Cortex of kidney (tissue), 1 donor: ENCODE measurements around the gene RABEP2.
"Not testable (repeated sequence)": the region's sequence is repeated elsewhere in the genome, so short reads cannot be mapped to it uniquely, and the experiment has no call there.

Experiments
- DNase-seq: peaks from one replicate; lab custom pipeline; 2025; lab: John Stamatoyannopoulos, UW

The RABEP2 gene

DNA sequence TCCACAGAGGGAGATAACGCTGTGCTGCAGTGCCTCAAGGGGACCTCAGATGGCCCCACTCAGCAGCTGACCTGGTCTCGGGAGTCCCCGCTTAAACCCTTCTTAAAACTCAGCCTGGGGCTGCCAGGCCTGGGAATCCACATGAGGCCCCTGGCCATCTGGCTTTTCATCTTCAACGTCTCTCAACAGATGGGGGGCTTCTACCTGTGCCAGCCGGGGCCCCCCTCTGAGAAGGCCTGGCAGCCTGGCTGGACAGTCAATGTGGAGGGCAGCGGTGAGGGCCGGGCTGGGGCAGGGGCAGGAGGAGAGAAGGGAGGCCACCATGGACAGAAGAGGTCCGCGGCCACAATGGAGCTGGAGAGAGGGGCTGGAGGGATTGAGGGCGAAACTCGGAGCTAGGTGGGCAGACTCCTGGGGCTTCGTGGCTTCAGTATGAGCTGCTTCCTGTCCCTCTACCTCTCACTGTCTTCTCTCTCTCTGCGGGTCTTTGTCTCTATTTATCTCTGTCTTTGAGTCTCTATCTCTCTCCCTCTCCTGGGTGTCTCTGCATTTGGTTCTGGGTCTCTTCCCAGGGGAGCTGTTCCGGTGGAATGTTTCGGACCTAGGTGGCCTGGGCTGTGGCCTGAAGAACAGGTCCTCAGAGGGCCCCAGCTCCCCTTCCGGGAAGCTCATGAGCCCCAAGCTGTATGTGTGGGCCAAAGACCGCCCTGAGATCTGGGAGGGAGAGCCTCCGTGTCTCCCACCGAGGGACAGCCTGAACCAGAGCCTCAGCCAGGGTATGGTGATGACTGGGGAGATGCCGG lies 7.5 kb upstream of the RABEP2 start:
- no peak for DNase-seq

DNA sequence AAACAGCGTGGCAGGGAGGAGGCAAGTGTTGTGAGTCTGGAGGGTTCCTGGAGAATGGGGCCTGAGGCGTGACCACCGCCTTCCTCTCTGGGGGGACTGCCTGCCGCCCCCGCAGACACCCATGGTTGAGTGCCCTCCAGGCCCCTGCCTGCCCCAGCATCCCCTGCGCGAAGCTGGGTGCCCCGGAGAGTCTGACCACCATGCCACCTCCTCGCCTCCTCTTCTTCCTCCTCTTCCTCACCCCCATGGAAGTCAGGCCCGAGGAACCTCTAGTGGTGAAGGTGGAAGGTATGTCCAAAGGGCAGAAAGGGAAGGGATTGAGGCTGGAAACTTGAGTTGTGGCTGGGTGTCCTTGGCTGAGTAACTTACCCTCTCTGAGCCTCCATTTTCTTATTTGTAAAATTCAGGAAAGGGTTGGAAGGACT lies 6.8 kb upstream of the RABEP2 start, which contains the start of gene CD19:
Gene CD19, plus strand, starts transcription at position 171 of the 425 bp plus-strand sequence. Its CDS starts 30 bp downstream, at position 201.
- DNase-seq = no peak

DNA sequence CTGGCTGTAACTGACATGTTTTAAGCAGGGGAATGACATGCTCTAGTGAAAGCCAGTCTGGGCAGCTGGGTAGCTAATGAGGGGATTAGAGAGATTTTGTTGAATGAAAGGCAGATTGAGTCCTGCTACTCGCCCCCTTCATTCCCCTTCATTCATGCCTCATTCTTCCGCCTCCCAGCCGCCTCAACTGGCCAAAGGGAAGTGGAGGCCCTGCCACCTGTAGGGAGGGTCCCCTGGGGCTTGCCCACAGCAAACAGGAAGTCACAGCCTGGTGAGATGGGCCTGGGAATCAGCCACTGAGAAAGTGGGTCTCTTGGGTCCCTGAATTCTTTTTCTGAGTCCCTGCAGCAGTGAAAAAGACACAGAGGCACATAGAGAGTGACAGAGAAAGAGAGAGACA lies 5.6 kb upstream of the RABEP2 start:
- no peak for DNase-seq

DNA sequence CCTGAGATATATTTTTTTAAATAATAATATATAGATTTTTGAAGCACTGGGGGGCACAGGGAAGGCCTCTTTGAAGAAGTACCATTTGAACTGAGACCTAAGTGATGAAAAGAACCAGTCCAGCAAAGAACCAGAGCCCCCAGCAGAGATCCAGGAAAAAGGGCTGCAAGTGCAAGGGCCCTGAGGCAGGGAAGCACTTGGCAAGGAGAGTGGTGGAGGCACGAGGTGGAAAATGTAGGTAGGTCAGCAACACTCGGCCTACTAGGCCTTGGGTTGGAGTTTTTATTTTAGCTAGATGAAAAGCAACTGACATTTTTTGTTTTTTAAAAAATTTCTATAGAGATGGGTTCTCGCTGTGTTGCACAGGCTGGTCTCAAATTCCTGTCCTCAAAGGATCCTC lies 5.2 kb upstream of the RABEP2 start:
- DNase-seq = no peak

DNA sequence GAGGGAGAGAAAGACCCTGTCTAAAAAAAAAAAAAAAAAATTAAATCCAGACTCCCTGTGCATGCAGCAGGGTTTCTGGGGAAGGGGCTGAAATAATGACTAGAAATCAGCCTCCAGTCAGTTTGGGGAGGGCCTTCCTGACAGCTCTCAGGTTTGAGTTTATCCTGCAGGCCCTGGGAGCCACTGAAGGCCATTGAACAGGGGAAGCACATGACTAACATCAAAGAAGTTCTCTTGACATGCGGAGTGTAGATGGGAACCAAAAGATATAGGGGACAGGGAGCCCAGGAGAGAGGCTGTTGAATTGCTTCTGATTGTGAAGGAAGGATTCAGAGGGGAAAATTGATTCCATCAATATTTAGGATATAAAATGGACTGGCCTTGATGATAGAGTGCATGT lies 2.8 kb upstream of the RABEP2 start:
- DNase-seq = no peak

DNA sequence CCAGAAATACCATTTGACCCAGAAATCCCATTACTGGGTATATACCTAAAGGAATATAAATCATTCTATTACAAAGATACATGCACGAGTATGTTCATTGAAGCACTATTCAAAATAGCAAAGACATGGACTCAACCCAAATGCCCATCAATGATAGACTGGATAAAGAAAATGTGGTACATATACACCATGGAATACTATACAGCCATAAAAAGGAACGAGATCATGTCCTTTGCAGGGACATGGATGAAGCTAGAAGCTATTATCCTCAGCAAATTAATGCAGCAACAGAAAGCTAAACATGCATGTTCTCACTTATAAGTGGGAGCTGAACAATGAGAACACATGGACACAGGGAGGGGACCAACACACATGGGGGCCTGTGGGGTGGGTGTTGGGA lies 1.2 kb upstream of the RABEP2 start:
- DNase-seq = not testable (repeated sequence)

DNA sequence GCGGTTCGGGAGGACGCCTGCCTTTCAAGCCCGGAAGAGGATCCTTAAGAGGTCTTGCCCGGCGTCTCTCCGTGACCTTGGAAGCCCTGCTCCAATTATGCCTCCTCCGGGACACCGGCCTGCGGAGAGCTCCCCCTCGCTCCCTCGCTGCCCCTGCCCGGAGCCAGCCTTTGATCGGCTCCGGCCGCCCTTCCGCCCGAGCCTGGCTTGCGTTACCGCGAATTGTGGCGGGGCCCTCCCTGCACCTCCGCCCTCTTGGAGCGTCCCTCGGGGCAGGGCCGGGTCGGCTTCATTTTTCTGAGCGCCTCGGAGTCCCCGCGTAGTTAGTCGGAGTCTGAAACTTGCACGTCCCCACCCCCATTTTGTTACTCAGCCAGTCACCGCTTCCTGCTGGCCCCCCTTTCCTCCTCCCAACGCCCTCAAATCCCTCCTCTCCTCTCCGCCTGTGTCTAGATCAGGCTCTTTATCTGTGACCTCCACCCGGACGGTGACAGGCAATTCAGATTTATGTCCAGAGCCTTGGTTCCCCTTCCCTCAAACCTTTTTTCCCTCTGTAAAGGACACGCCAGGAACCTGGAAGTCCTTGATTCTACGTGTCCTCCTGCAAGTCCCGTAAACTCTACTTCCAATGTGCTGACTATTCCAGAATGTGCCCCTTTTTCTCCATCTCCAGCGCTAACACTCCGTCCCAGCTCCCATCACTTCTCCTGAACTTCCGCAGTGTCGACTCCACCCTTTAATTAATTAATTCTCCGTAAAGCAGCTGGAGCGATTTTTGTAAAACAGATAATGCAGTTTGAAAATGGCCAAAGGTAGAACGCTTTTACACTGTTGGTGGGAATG lies 569 bp upstream of the RABEP2 start:
- no peak for DNase-seq

DNA sequence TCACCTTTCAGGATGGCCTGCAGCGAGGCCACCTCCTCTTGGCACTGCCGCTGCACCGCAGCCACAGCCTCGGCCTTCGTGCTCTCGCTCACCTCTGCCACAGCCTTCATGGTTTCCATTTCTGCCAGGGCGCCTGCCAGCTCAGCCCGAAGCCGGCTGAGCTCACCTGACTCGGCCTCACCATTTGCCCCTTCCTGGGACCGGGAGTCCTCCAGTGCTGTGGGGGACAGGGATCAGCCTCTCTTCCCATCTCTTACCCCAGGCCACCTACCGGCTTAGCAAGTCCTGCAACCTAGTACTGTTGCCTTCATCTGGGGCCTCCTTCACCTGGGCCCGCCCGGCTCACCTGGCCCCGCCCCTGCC lies 658 bp downstream of the RABEP2 start:
- DNase-seq = no peak

DNA sequence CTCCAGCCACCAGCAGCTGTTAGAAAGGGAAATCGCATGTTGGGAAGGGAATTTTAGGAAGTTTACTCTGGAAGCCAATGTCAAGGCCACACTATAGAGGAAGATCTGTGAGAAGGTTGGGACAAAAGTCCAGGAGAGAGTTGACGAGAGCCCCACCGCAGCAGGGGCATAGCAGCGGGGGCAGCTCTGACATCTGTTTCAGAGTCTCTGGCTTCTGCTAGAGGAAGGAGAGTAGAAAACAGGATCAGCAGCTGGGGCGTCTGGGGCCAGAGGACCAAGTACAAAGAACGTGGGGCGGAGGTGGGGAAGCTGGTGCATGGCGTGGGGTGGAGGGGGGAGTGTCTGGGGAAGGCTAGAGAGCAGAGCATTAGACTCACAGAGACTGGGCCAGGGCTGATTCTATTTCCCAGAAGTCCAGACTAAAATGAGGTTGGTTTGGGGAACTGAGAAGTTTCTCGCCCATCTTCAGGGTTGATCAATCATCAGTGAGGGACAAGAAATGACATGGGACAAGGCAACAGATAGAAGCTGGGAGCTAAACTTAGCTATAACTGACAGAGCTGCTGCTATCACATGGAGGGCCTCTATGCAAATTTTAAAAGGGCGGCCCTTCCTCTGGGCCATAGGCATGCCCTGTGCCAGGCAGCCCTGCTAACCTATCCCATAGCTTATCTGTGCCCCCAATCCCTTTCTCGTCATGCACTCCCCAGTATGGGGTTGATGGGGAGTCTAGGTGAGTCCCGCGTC lies 1.2 kb downstream of the RABEP2 start:
- no peak for DNase-seq

DNA sequence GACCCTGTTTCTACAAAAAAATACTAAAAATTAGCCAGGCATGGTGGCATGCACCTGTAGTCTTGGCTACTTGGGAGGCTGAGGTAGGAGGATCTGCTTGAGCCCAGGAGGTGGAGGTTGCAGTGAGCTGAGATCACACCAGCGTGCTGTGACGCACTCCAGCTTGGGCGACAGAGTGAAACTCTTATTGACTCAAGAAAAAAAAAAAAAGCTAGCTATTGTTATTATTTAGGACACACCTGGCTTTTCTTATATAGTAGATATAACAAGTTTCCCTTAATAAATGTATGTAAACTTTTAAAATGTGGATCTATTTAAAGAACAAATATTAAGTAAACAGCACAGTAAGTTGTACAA lies 1.8 kb downstream of the RABEP2 start:
- DNase-seq = no peak

DNA sequence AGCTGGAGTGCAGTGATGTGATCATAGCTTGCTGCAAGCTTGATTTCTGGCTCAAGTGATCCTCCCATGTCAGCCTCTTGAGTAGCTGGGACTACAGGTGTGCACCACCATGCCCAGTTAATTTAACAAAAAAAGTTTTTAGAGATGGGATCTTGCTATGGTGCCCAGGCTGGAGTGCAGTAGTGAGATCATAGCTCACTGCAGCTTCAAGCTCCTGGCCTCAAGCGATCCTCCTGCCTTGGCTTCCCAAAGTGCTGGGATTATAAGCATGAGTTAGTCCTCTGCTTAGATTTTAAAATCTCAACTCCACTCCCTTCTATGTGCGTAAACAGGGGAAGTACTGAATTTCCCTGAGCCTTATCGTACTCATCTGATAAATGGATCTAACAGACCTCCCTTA lies 6.3 kb downstream of the RABEP2 start:
- DNase-seq = no peak

DNA sequence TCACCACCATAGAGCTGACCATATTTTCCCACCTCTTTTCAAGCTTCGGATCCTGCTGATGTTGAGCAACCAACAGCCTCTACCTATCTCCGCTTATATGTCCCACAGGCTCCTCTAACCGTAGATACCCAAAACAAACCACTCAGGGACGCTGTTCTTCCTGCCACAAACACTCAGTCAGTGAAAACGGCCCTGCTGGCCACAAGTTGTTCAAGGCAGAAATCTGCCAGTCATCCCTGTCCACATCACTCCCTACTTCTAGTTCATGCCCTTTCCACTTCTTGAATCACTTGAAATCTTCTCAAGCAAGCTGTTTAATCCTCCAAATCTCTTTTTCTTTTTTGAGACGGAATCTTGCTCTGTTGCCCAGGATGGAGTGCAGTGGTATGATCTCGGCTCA lies 7.9 kb downstream of the RABEP2 start:
- DNase-seq = no peak

DNA sequence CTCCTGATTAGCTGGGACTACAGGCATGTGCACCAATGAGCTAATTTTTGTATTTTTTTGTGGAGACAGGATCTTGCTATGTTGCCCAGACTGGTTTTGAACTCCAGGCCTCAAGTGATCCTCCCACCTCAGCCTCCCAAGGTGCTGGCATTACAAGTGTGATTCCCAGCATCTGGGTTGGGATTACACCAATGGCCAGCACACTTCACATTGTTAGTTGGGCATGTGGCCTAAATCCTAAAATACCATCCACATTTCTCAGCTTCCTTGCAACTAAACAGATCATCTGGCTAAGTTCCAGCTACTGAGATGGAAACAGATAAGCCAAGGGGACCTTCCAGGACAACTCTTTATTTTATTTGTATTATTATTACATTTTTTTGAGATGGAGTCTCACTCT lies 9.9 kb downstream of the RABEP2 start:
- no peak for DNase-seq

DNA sequence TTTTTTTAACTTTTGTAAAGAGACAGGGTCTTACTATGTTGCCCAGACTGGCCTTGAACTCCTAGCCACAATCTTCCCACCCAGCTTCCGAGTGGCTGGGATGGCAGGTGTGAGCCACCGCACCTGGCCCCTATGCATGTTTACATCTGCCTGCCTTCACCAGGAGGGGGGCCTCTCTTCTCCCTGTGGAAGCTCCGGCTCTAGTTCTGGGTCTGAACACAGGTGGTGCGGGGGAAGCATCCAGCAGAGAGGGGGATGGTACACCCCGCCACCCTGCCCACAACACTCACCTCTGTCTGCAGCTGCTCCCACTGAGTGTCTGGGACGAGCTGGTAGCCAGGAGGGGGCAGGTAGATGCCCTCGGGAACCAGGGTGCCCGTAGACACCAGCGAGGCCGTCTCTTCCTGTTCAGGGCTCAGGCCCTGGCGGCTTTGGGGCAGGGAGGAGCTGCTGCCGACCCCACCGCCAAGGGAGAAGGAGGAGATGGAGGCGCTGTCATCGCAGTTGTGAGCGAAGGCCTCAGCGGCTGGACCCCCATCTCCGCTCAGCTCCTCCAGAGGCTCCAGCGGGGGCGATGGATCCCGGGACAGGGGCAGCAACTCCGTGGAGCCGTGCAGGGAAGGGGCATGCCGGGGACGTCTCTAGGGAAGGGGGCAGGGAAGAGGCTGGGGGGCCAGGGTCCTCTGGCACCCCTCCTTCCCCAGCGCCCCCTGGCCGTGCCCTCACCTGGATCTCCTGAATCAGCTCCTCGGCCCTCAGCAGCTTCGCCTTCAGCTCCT lies 10.9 kb downstream of the RABEP2 start:
- DNase-seq = no peak

DNA sequence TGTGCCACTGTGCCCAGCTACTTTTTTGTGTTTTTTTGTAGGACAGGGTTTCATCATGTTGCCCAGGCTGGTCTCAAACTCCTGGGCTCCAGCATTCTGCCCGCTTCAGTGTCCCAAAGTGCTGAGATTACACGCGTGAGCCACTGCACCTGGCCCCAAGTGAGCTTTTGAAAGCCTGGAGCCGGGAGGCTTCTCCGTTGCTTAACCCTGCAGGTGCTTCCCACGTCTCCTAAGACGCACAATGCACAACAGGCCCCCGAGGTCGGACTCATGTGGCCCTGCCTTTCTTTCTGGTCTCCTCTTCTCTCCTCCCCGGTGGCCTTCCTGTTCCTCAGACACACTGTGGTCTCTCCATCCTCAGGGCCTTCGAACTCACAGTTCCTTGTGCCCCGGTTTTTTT lies 12.5 kb downstream of the RABEP2 start:
- DNase-seq = no peak

DNA sequence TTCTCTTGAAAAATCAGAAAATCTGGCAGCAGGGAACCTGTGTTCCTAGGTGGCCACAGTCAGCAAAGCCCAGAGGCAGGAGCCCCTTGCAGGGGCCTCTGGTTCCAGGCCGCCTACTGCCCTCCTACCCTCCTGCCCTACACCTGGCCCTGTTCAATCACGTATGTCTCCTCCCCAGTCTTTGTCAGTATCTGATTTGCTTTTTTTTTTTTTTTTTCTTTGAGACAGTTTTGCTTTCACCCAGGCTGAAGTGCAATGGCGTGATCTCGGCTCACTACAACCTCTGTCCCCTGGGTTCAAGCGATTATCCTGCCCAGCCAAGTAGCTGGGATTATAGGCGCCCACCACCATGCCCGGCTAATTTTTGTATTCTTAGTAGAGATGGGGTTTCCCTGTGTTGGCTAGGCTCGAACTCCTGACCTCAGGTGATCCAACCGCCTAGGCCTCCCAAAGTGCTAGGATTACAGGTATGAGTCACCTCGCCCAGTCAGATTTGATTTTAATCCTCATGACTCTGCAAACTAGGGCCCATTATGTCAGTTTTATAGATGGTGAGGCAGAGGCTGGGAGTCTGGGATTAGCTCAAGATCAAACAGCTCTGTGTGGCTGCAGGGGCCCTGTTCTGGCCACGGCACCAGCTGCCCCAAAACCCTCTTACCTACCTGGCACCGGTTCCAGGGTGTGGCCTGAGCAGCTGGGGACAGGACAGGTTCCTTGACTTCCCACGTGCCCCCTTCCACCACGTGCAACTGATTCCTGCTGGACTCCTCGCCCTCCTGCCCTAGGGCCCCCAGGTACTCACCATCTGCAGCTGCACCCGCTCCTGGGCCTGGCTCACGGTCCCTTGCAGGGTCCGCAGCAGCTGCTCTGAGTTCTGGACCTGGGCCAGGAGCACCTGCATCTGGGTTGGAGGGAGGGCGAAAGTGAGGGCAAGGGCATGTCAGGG lies 14.7 kb downstream of the RABEP2 start:
- no peak for DNase-seq

DNA sequence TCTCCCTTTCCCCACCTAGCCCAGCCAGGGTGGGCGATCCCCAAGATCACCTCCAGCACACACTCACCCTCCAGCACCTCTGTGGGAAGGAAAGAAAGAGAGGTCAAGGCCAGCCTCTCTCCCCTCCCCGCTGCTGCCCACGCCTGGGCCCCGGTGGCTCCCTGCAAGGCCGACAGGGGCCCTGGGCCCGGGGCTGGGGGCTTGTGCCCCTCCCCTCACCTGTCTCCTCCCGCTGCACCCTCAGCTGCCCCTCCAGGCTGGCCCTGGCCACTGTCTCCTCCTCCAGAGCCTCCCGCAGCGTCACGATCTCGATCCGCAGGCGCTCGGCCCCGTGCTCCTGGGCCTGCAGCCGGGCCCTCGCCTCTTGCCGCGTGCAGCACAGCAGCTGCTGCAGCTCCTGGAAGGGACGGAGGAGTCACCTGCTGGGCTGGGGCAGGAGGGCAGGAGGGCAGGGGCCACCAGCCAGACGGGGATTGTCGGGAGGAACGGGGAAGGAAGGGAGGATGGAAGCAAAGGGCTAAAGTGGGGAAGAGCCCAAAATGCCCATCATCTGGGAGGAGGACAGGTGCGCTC lies 19.2 kb downstream of the RABEP2 start:
- no peak for DNase-seq

DNA sequence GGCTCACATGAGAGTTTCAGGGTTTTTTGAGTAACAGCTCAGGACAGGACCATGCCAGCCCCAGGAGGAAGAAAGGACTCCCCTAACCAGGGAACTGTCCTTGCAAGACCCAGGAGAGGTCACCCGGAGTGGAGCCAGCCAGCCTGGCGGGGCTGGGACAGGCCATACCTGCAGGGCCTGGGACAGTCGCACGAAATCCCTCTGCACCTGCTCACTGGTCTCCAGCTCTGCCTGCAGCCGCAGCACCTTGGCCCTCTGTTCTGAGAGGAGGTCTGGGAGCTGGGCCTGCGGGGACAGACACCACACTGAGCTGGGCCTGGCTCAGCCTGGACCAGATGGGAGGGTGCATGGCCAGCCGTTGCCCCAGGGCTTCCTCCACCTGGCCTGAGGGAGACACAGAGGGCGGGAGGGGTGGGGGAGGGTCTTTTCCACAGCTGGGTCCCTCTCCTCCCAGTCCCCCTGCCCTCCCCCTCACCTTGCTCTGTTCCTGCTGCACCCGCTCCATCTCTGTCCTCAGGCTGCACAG lies 19.7 kb downstream of the RABEP2 start:
- DNase-seq = no peak

DNA sequence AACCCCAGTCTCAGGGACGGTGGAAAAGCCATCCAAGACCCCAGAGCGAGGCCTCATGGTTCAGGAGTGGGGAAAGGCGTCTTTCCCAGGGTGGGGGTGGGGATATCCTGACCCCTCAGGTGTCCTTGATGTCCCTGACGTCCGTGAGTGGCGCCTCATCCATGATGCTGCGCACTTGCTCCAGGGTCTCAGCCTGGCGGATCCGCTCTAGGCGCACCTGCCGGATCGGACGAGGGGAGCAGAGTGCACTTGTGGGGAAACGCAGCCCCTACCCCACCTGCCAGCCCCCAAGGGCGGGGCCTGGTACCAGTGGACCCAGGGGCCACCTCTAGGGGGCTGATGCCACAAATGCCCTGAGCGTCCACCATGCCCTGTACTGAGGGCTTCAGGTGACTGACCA lies 20.2 kb downstream of the RABEP2 start:
- no peak for DNase-seq

DNA sequence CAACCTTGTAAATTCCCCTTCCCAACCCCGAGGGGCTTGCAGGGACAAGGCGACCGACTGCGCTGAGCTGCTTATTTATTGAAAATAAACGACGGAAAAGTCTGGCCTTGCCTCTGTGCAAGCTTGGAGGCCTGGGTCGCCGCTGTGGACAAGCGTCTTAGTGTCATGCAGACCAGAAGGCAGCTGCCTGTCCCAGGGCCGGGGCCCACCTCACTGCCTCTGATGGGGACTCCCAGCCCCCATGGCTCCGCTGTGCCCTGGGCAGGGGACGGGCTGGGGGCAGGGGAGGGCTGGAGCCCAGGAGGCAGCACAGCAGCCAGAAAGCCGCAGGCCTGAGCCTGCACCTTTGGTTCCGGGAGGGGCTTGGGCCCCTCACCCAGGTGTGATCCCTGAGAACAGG lies 20.7 kb downstream of the RABEP2 start:
- no peak for DNase-seq
